IMR-90 (cell line): ENCODE data around the gene LEKR1. TPM values are rescaled to one million over a fixed set of nuclear protein-coding genes. Genes with fewer than 3 reads are reported as not detected.

Experiments used
- ATAC-seq: fragments of 200-7000 bp; cut with Tn5 transposase; 2 replicates; pipeline ENCODE4 v1.9.1; 2020; ENCODE audit warnings: low read depth, mild to moderate bottlenecking, moderate library complexity
- BruUV-seq: library from RNA; stranded (reverse); fragments of 400-500 nt; replicated peaks from 2 replicates; lab custom pipeline; 2021; lab: Mats Ljungman, UMichigan
- CTCF ChIA-PET: fragments of 300-600 bp; formaldehyde crosslinking; extraction: SDS; loops from one replicate; lab custom pipeline; 2021; ENCODE audit warnings: antibody characterized with exemption; lab: Yijun Ruan, JAX
- POLR2A ChIA-PET: fragments of 300-600 bp; sonication (Branson Sonifier 250); formaldehyde crosslinking; loops from one replicate; lab custom pipeline; 2022; ENCODE audit warnings: antibody characterized with exemption; ENCODE audit not compliant: unreplicated experiment; lab: Charles Lee
- DNase-seq: peaks from one replicate; pipeline ENCODE4 v3.0.0; 2013
- H2AFZ ChIP-seq: replicated peaks from 2 replicates; pipeline ENCODE3; 2013; ENCODE audit warnings: low read length, mild to moderate bottlenecking; ENCODE audit not compliant: poor library complexity
- H2AK5ac ChIP-seq: 2 replicates; pipeline ENCODE4 v1.6.1; 2013; ENCODE audit warnings: low read depth, low read length, inconsistent platforms
- H2AK9ac ChIP-seq: replicated peaks from 2 replicates; pipeline ENCODE3; 2013; ENCODE audit warnings: mild to moderate bottlenecking, low read depth, low read length, moderate library complexity; ENCODE audit not compliant: poor library complexity
- H2BK120ac ChIP-seq: 2 replicates; pipeline ENCODE4 v1.6.1; 2013; ENCODE audit warnings: low read depth, low read length, inconsistent platforms
- H2BK15ac ChIP-seq: 3 replicates; pipeline ENCODE4 v1.6.1; 2013; ENCODE audit warnings: low read depth, low read length, inconsistent platforms
- H2BK20ac ChIP-seq: 2 replicates; pipeline ENCODE4 v1.6.1; 2013; ENCODE audit warnings: low read depth, mild to moderate bottlenecking, inconsistent platforms, low read length, moderate library complexity
- H2BK5ac ChIP-seq: 2 replicates; pipeline ENCODE4 v1.6.1; 2013; ENCODE audit warnings: mild to moderate bottlenecking, low read depth, low read length, inconsistent platforms; ENCODE audit not compliant: poor library complexity, severe bottlenecking
- H3K14ac ChIP-seq: replicated peaks from 2 replicates; pipeline ENCODE4 v1.6.1; 2013; ENCODE audit warnings: low read depth, low read length, inconsistent platforms
- H3K18ac ChIP-seq: 2 replicates; pipeline ENCODE4 v1.6.1; 2013; ENCODE audit warnings: low read depth, low read length, control low read depth
- H3K23ac ChIP-seq: 2 replicates; pipeline ENCODE4 v1.6.1; 2013; ENCODE audit warnings: low read depth, low read length, inconsistent platforms
- H3K27ac ChIP-seq: 2 replicates; pipeline ENCODE4 v1.5.1; 2013; ENCODE audit warnings: mild to moderate bottlenecking, control low read depth, low read length; ENCODE audit not compliant: insufficient read depth
- H3K27me3 ChIP-seq: 2 replicates; pipeline ENCODE4 v1.6.1; 2013; ENCODE audit warnings: low read length; ENCODE audit not compliant: control insufficient read depth, insufficient read depth
- H3K36me3 ChIP-seq: 2 replicates; pipeline ENCODE4 v1.6.1; 2013; ENCODE audit warnings: low read length, mixed read lengths; ENCODE audit not compliant: control insufficient read depth, insufficient read depth
- H3K4ac ChIP-seq: 2 replicates; pipeline ENCODE4 v1.6.1; 2013; ENCODE audit warnings: low read depth, low read length, inconsistent platforms
- H3K4me1 ChIP-seq: 2 replicates; pipeline ENCODE4 v1.6.1; 2013; ENCODE audit warnings: low read length, mixed read lengths; ENCODE audit not compliant: control insufficient read depth, insufficient read depth
- H3K4me2 ChIP-seq: 2 replicates; pipeline ENCODE4 v1.6.1; 2013; ENCODE audit warnings: low read depth, mild to moderate bottlenecking, control low read depth, low read length, moderate library complexity
- H3K4me3 ChIP-seq: 2 replicates; pipeline ENCODE4 v1.5.1; 2013; ENCODE audit warnings: low read depth, mild to moderate bottlenecking, control low read depth, low read length, moderate library complexity; ENCODE audit not compliant: insufficient read depth
- H3K56ac ChIP-seq: 2 replicates; pipeline ENCODE4 v1.6.1; 2013; ENCODE audit warnings: low read length, inconsistent platforms; ENCODE audit not compliant: insufficient read depth; ENCODE audit errors: extremely low read depth
- H3K79me1 ChIP-seq, 2 experiments: 2 replicates each; pipeline ENCODE4 v1.6.1; 2013; ENCODE audit warnings: low read length in 2 of 2, inconsistent platforms in 1 of 2, low read depth in 1 of 2
- H3K9ac ChIP-seq: 2 replicates; pipeline ENCODE4 v1.6.1; 2013; ENCODE audit warnings: low read depth, low read length, control low read depth
- H3K9me1 ChIP-seq: 2 replicates; pipeline ENCODE4 v1.6.1; 2013; ENCODE audit warnings: low read length, inconsistent platforms; ENCODE audit not compliant: insufficient read depth
- H3K9me3 ChIP-seq: 2 replicates; pipeline ENCODE4 v1.6.1; 2013; ENCODE audit warnings: low read length; ENCODE audit not compliant: control insufficient read depth, insufficient read depth
- H4K20me1 ChIP-seq: 2 replicates; pipeline ENCODE4 v1.6.1; 2013; ENCODE audit warnings: low read length, inconsistent platforms; ENCODE audit not compliant: insufficient read depth
- H4K5ac ChIP-seq: 2 replicates; pipeline ENCODE4 v1.6.1; 2013; ENCODE audit warnings: mild to moderate bottlenecking, low read depth, low read length, control low read depth
- H4K8ac ChIP-seq, 2 experiments: 2 replicates each; pipeline ENCODE4 v1.6.1; 2013; ENCODE audit warnings: low read depth in 2 of 2, low read length in 2 of 2, control low read depth in 1 of 2, inconsistent platforms in 1 of 2
- H4K91ac ChIP-seq: 2 replicates; pipeline ENCODE4 v1.6.1; 2013; ENCODE audit warnings: low read depth, low read length, inconsistent platforms; ENCODE audit not compliant: insufficient read depth
- BHLHE40 ChIP-seq: fragments of 150-350 bp; IDR thresholded peaks from 2 replicates; pipeline ENCODE4 v1.6.1; 2016; ENCODE audit warnings: mild to moderate bottlenecking, low read depth, low read length
- CEBPB ChIP-seq: IDR thresholded peaks from 2 replicates; pipeline ENCODE4 v1.6.1; 2012; ENCODE audit warnings: low read depth, low read length, improper control_type of control experiment
- CHD1 ChIP-seq: IDR thresholded peaks from 2 replicates; pipeline ENCODE4 v1.6.1; 2012; ENCODE audit warnings: low read depth, low read length, improper control_type of control experiment
- CTCF ChIP-seq: conservative IDR thresholded peaks from 2 replicates; pipeline ENCODE4 v1.5.1; 2012; ENCODE audit warnings: mild to moderate bottlenecking, low read depth, low read length, improper control_type of control experiment
- FOS ChIP-seq: fragments of 150-350 bp; IDR thresholded peaks from 2 replicates; pipeline ENCODE4 v1.6.1; 2016; ENCODE audit warnings: low read depth, low read length
- MAFK ChIP-seq: IDR thresholded peaks from 2 replicates; pipeline ENCODE4 v1.6.1; 2012; ENCODE audit warnings: low read depth, low read length, improper control_type of control experiment
- MAZ ChIP-seq: IDR thresholded peaks from 2 replicates; pipeline ENCODE4 v1.6.1; 2012; ENCODE audit warnings: low read depth, mild to moderate bottlenecking, low read length, improper control_type of control experiment, moderate library complexity, borderline replicate concordance
- MXI1 ChIP-seq: IDR thresholded peaks from 2 replicates; pipeline ENCODE4 v1.6.1; 2012; ENCODE audit warnings: low read depth, mild to moderate bottlenecking, low read length, moderate library complexity, borderline replicate concordance
- NFE2L2 ChIP-seq: fragments of 150-350 bp; IDR thresholded peaks from 2 replicates; pipeline ENCODE4 v1.6.1; 2016; ENCODE audit warnings: low read depth, mild to moderate bottlenecking, low read length
- POLR2A ChIP-seq: IDR thresholded peaks from 2 replicates; pipeline ENCODE4 v1.6.1; 2012; ENCODE audit warnings: mild to moderate bottlenecking, low read depth, low read length
- RAD21 ChIP-seq: IDR thresholded peaks from 2 replicates; pipeline ENCODE4 v1.6.1; 2012; ENCODE audit warnings: low read length, improper control_type of control experiment
- RCOR1 ChIP-seq: IDR thresholded peaks from 2 replicates; pipeline ENCODE4 v1.6.1; 2012; ENCODE audit warnings: mild to moderate bottlenecking, low read length, improper control_type of control experiment; ENCODE audit not compliant: insufficient replicate concordance
- RFX5 ChIP-seq: IDR thresholded peaks from 2 replicates; pipeline ENCODE4 v1.8.0; 2012; ENCODE audit warnings: low read depth, mild to moderate bottlenecking, low read length, moderate library complexity
- SMC3 ChIP-seq: fragments of 150-350 bp; IDR thresholded peaks from 2 replicates; pipeline ENCODE4 v1.6.1; 2016; ENCODE audit warnings: low read depth, mild to moderate bottlenecking, antibody characterized with exemption, low read length, moderate library complexity
- WGBS, 2 experiments: methylation state at CpG; one replicate each; pipeline versions ENCODE4 v1.1.5 to v1.1.7; 2013; ENCODE audit warnings: missing lambda C conversion rate in 2 of 2; ENCODE audit not compliant: insufficient read length in 1 of 2; ENCODE audit errors: extremely low coverage in 2 of 2; 5-methylcytosine and 5-hydroxymethylcytosine counted together
- dilution Hi-C: fragments of 300-500 bp; cut with HindIII; formaldehyde crosslinking; loops from one replicate; pipeline ENCODE4 v1.14.3; 2018; ENCODE audit warnings: low sequenced_read_pairs; ENCODE audit not compliant: unreplicated experiment
- in situ Hi-C: fragments of 300-500 bp; cut with MboI; formaldehyde crosslinking; loops from 3 replicates; pipeline ENCODE4 v1.14.3; 2019; ENCODE audit warnings: low sequenced_read_pairs, inconsistent platforms, mixed read lengths
- intact Hi-C: fragments of 100-400 bp; cut with micrococcal nuclease; formaldehyde crosslinking; loops from 2 replicates; pipeline ENCODE4 v1.10.0; 2022
- polyA plus RNA-seq, 3 experiments: library from polyadenylated mRNA; depleted of rRNA; stranded (reverse); fragments of >200 nt; gene quantifications; 2 replicates each; pipeline ENCODE4 v1.2.3, GENCODE V29; 2012; ENCODE audit warnings: low replicate concordance in 1 of 3
- total RNA-seq: library from RNA; depleted of rRNA; stranded (reverse); fragments of >200 nt; gene quantifications from 2 replicates; pipeline ENCODE4 v1.2.3, GENCODE V29; 2012
- TF ChIP-seq, protein P1 (sequence below): fragments of 150-350 bp; IDR thresholded peaks from 2 replicates; pipeline ENCODE4 v1.6.1; 2016; ENCODE audit warnings: low read depth, mild to moderate bottlenecking, low read length, moderate library complexity, borderline replicate concordance
- TF ChIP-seq, protein P2 (sequence below): fragments of 150-350 bp; IDR thresholded peaks from 2 replicates; pipeline ENCODE4 v1.6.1; 2017; ENCODE audit warnings: mild to moderate bottlenecking, antibody characterized with exemption, low read length, low read depth

The LEKR1 gene
- total and polyA plus RNA-seq, 2 of the 4 experiments (the other 2 are of a cell fraction): 0.19 to 0.36 TPM

DNA sequence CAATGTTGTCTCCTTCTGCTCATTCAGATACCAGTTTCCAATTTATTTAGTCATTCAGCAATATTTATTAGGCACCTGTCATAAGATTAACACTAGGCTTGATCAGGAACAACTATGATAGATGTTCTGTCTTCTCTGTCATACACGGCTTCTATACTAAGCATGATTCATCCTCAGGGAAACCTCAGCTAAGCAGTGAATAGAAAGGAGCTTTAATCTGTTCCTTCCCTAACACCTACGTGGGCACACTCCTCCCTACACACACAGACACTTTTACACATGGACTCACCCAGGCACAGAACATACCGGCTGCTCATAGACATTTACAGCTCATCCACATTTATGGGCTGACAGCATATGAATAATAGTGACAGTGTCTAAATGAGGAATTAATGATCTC lies 136.9 kb downstream of the LEKR1 start:
- Histone ChIP-seq H4K5ac (no peak overlapping the region), H2AFZ (no peak overlapping the region), H3K56ac (no peak overlapping the region), H4K8ac (no peak overlapping the region), H2BK20ac (no peak overlapping the region), H4K20me1 (no peaks in the 10 kb centered on the region), H2BK120ac (no peak overlapping the region), H2AK5ac (no peak overlapping the region), H3K27ac (no peak overlapping the region), H3K14ac (no peak overlapping the region), H4K91ac (no peak overlapping the region), H3K9me3 (no peaks in the 10 kb centered on the region), H3K27me3 (no peaks in the 10 kb centered on the region), H3K23ac (no peak overlapping the region), H2BK5ac (no peak overlapping the region), H3K4me2 (no peak overlapping the region), H3K9ac (no peak overlapping the region), H3K36me3 (no peaks in the 10 kb centered on the region), H2AK9ac (no peak overlapping the region), H3K4me1 (no peaks in the 10 kb centered on the region), H3K9me1 (no peaks in the 10 kb centered on the region), H2BK15ac (no peak overlapping the region), H3K4me3 (no peak overlapping the region), H3K18ac (no peak overlapping the region), H3K79me1 (no peaks in the 10 kb centered on the region), H3K4ac (no peak overlapping the region)
- in situ Hi-C loops: no loop called here
- intact Hi-C loops: no loop called here
- no CpG with 5 or more reads among the region's 3 CpGs for WGBS, 2 experiments
- no TSS peak for BruUV-seq
- DNase-seq: no peak
- no peak for ATAC-seq
- TF ChIP-seq NFE2L2: no peak
- no peak for TF ChIP-seq BHLHE40
- TF ChIP-seq CEBPB: no peak
- TF ChIP-seq FOS: no peak
- no peak for TF ChIP-seq MAFK
- no peak for TF ChIP-seq SMC3
- no peak for TF ChIP-seq RFX5
- TF ChIP-seq, protein P1, sequence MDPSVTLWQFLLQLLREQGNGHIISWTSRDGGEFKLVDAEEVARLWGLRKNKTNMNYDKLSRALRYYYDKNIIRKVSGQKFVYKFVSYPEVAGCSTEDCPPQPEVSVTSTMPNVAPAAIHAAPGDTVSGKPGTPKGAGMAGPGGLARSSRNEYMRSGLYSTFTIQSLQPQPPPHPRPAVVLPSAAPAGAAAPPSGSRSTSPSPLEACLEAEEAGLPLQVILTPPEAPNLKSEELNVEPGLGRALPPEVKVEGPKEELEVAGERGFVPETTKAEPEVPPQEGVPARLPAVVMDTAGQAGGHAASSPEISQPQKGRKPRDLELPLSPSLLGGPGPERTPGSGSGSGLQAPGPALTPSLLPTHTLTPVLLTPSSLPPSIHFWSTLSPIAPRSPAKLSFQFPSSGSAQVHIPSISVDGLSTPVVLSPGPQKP: no peak
- no peak for TF ChIP-seq MAZ
- no peak for TF ChIP-seq POLR2A
- no peak for TF ChIP-seq CTCF
- TF ChIP-seq CHD1: no peak
- no peak for TF ChIP-seq RCOR1
- no peak for TF ChIP-seq RAD21
- TF ChIP-seq, protein P2, sequence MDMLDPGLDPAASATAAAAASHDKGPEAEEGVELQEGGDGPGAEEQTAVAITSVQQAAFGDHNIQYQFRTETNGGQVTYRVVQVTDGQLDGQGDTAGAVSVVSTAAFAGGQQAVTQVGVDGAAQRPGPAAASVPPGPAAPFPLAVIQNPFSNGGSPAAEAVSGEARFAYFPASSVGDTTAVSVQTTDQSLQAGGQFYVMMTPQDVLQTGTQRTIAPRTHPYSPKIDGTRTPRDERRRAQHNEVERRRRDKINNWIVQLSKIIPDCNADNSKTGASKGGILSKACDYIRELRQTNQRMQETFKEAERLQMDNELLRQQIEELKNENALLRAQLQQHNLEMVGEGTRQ: no peak
- no peak for TF ChIP-seq MXI1
- dilution Hi-C loops: no loop called here
- ChIA-PET POLR2A (no interaction called here), CTCF (interaction anchor here (0.6 to 1.4 kb wide), 2 partner anchors 10 to 61 kb away, joined by 3 to 4 read pairs; no protein-coding TSS in a partner anchor)
